Calu3 (cell line): ENCODE results near the gene HAND2. TPM values are rescaled to one million over a fixed set of nuclear protein-coding genes. Genes with fewer than 3 reads are reported as not detected.

Source experiments
- BruUV-seq: library from RNA; stranded (reverse); fragments of 400-500 nt; replicated peaks from 2 replicates; lab custom pipeline; 2021; lab: Mats Ljungman, UMichigan
- CTCF ChIA-PET: fragments of 300-600 bp; sonication (Branson Sonifier 250); formaldehyde crosslinking; loops from one replicate; lab custom pipeline; 2022; ENCODE audit warnings: antibody characterized with exemption; lab: Charles Lee
- DNase-seq: peaks from one replicate; pipeline ENCODE4 v3.0.0; 2022
- H3K27ac Mint-ChIP-seq: one replicate; pipeline ENCODE4 v1.8.0; 2022; ENCODE audit warnings: mixed read lengths; ENCODE audit not compliant: unreplicated experiment
- H3K27me3 Mint-ChIP-seq: one replicate; pipeline ENCODE4 v1.8.0; 2022; ENCODE audit warnings: mixed read lengths; ENCODE audit not compliant: unreplicated experiment
- H3K36me3 Mint-ChIP-seq: one replicate; pipeline ENCODE4 v1.8.0; 2022; ENCODE audit warnings: mild to moderate bottlenecking, moderate library complexity, mixed read lengths; ENCODE audit not compliant: insufficient read depth, unreplicated experiment
- H3K4me1 Mint-ChIP-seq: one replicate; pipeline ENCODE4 v1.8.0; 2022; ENCODE audit warnings: mild to moderate bottlenecking, low read depth, mixed read lengths; ENCODE audit not compliant: unreplicated experiment
- H3K4me3 Mint-ChIP-seq: one replicate; pipeline ENCODE4 v1.8.0; 2022; ENCODE audit warnings: mild to moderate bottlenecking, low read depth, moderate library complexity, mixed read lengths; ENCODE audit not compliant: unreplicated experiment
- H3K9me3 Mint-ChIP-seq: one replicate; pipeline ENCODE4 v1.8.0; 2022; ENCODE audit warnings: low read depth, mixed read lengths; ENCODE audit not compliant: unreplicated experiment
- intact Hi-C: fragments of 100-400 bp; cut with micrococcal nuclease; formaldehyde crosslinking; loops from one replicate; pipeline ENCODE4 v1.10.0; 2022; ENCODE audit not compliant: unreplicated experiment
- total RNA-seq: library from RNA; stranded (reverse); gene quantifications from 2 replicates; pipeline ENCODE4 v1.2.3, GENCODE V29; 2022
- TF ChIP-seq, protein P1 (sequence below): fragments of 200-600 bp; IDR thresholded peaks from one replicate; pipeline ENCODE4 v1.8.0; 2022; ENCODE audit warnings: antibody characterized with exemption; ENCODE audit not compliant: unreplicated experiment

Gene HAND2
- total RNA-seq, 1 experiment from 2014 or later = 0.45 TPM

DNA sequence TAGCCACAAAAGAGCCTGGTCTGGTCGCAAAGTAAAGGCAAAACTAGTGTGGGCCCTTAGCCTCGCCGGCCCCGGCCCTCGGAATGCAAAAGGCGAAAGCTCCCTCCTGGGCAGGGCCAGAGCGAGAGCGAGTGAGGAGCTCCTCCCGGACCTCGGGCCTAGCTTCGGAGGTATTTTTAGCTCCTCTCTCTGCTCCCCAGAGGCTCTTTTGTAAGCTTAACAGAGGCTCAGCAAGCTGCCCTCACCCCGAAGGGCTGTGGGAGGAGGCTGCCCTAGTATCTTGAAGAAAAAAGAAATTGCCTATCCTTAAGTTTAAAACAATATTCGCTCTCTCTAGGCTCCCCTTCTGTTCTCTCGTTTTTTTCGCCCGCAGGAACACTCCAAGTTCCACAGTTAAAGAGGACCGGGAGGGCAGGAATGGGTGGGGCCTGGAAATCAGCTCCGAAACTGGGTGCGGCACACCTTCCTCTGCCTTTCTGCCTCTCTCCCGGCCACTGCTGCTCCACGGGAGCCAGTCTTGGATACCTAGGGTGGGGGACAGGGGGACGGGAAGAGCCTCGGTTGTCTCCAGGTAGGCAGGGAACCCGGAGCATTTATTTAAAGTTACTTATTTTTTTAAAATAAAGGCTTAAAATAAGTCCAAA, 12.1 kb downstream of the HAND2 start:
- CTCF ChIA-PET = interaction anchor here (0.5 to 0.6 kb wide), 2 partner anchors 27 to 500 kb away, joined by 3 to 7 read pairs; no protein-coding TSS in a partner anchor
- Mint-ChIP-seq H3K27me3 (peaks cover 45% of the 10 kb centered on the region), H3K36me3 (no peaks in the 10 kb centered on the region), H3K27ac (no peak overlapping the region), H3K4me3 (no peak overlapping the region), H3K4me1 (no peaks in the 10 kb centered on the region), H3K9me3 (no peaks in the 10 kb centered on the region)
- TF ChIP-seq, protein P1, sequence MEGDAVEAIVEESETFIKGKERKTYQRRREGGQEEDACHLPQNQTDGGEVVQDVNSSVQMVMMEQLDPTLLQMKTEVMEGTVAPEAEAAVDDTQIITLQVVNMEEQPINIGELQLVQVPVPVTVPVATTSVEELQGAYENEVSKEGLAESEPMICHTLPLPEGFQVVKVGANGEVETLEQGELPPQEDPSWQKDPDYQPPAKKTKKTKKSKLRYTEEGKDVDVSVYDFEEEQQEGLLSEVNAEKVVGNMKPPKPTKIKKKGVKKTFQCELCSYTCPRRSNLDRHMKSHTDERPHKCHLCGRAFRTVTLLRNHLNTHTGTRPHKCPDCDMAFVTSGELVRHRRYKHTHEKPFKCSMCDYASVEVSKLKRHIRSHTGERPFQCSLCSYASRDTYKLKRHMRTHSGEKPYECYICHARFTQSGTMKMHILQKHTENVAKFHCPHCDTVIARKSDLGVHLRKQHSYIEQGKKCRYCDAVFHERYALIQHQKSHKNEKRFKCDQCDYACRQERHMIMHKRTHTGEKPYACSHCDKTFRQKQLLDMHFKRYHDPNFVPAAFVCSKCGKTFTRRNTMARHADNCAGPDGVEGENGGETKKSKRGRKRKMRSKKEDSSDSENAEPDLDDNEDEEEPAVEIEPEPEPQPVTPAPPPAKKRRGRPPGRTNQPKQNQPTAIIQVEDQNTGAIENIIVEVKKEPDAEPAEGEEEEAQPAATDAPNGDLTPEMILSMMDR = no peak
- no peak for DNase-seq
- no TSS peak for BruUV-seq
- intact Hi-C loops = no loop called here

DNA sequence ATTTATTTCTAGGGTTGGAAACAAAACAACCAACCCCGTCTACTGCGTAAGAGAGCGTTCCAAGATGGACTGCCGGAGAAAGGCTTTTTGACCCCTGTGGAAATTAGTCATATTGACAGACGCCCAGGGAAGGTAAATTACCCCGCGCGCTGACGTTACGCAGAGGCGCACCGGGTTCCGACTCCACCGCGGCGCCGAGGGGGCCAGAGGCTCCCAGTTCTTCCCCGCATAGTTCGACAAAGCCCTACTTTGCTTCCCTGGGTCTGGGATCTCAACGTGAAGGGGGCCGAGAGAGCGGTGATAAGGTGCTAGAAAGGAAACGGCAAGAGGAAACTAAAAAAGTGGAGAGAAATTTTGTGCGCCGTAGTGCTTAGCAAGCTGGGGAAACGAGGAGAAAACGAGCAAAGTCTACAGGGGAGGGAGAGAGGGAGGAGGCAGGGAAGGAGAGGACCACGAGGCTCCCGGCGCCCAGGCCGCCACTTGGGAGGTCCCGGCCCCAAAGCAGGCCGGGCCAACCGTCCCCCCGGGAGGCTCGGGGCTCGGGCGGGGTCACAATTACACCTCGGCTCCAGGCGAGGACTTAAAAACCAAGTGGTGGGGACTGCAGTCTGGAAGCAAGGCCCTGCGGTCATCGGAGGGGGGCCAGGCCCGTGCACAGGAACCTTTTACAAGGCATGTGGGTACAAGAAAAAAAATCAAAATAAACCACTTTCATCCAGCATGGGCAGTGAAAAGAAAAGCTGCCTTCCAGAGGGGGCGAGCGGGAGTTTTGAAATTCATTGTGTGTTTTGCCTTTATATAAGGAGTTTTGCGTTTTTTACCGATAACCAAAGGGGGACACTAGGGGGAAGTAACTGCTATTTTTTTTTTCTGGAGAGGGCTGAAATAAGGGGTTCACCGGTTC, 13.2 kb downstream of the HAND2 start:
- no peak overlapping the region for H3K27ac Mint-ChIP-seq
- peaks cover 56% of the 10 kb centered on the region for H3K27me3 Mint-ChIP-seq
- intact Hi-C loops = no loop called here
- DNase-seq = no peak
- no peaks in the 10 kb centered on the region for H3K36me3 Mint-ChIP-seq
- CTCF ChIA-PET = interaction anchor here (0.5 kb wide), 1 partner anchor 501 kb away, joined by 3 read pairs; no protein-coding TSS in a partner anchor
- H3K4me1 Mint-ChIP-seq = no peaks in the 10 kb centered on the region
- peak overlapping the region; percentile 60 for H3K4me3 Mint-ChIP-seq
- BruUV-seq = no TSS peak
- TF ChIP-seq, protein P1 = no peak
- no peaks in the 10 kb centered on the region for H3K9me3 Mint-ChIP-seq

DNA sequence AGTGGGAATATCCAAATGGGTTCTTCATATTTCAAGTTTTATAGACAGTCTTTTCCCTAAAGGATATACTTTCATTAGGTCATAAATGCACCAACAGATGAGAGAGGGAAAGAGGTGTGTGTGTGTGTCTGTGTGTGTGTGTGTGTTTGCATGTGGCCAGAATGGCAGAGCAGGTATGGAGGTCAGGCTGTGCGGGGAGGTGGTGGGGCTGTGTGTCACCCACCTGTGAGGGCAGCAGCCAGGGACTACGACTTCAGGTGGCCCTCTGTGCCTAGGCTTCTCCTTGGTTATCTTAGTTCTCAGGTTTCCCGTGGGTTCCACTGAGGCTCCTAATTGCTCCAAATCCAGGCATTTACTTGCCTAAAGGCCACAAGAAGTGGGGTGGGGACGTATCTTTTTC, 14.6 kb downstream of the HAND2 start:
- intact Hi-C loops = no loop called here
- TF ChIP-seq, protein P1 = no peak
- Mint-ChIP-seq H3K27ac (no peak overlapping the region), H3K27me3 (peaks cover 57% of the 10 kb centered on the region), H3K9me3 (no peaks in the 10 kb centered on the region), H3K4me1 (no peaks in the 10 kb centered on the region), H3K36me3 (no peaks in the 10 kb centered on the region), H3K4me3 (no peak overlapping the region)
- no peak for DNase-seq
- CTCF ChIA-PET = no interaction called here
- no TSS peak for BruUV-seq

DNA sequence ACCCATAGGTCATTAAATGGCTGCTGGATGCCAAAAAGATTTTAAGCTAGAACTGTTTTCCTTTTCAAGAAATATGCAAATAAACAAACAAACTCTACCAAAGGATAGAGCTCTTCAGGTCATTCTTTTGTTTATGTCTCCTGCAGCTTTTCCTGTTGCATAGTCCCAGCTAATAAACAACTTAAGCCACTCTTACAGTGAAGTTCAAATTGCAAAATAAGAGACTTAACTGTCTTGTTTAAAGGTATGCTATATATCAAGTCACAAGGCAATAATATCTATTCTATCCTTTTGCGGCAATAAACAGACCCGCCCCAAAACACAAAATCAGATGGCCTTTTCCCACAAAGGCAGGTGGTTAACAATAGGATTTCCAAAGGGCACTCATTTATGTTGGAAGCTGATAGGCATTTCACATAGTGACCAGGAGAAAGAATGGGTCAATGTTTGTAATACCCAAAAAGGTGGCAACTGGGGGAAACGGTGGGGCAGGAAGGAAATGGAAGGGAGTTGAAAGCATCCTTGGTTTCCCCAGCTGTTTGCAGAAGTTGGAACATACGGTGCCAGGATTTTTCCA, 15.3 kb downstream of the HAND2 start:
- H3K9me3 Mint-ChIP-seq = no peaks in the 10 kb centered on the region
- CTCF ChIA-PET = no interaction called here
- TF ChIP-seq, protein P1 = no peak
- BruUV-seq = no TSS peak
- intact Hi-C loops = no loop called here
- H3K27ac Mint-ChIP-seq = no peak overlapping the region
- no peaks in the 10 kb centered on the region for H3K36me3 Mint-ChIP-seq
- H3K4me1 Mint-ChIP-seq = no peaks in the 10 kb centered on the region
- peaks cover 57% of the 10 kb centered on the region for H3K27me3 Mint-ChIP-seq
- no peak for DNase-seq
- no peak overlapping the region for H3K4me3 Mint-ChIP-seq
